Memory B cell (primary cell): ENCODE results near the gene DQX1.
A peak's percentile ranks its signal among the peaks of the same experiment; 100 is the strongest.
"Not testable (repeated sequence)": the region's sequence is repeated elsewhere in the genome, so short reads cannot be mapped to it uniquely, and the experiment has no call there.

Source experiments
- ATAC-seq: fragments of 150-1000 bp; cut with Tn5 transposase; 2 replicates; pipeline ENCODE4 v1.10.0; 2021; ENCODE audit warnings: low read depth, mild to moderate bottlenecking, moderate library complexity
- DNase-seq, 2 donors: peaks; one replicate each; pipeline ENCODE4 v3.0.0; 2022; ENCODE audit warnings: low spot score in 2 of 2
- H3K27ac Mint-ChIP-seq: one replicate; pipeline ENCODE4 v1.8.0; 2022; ENCODE audit warnings: mild to moderate bottlenecking, moderate library complexity, mixed read lengths
- H3K27me3 Mint-ChIP-seq: one replicate; pipeline ENCODE4 v1.8.0; 2022; ENCODE audit warnings: mixed read lengths
- H3K36me3 Mint-ChIP-seq: one replicate; pipeline ENCODE4 v1.8.0; 2022; ENCODE audit warnings: mild to moderate bottlenecking, mixed read lengths
- H3K4me1 Mint-ChIP-seq: one replicate; pipeline ENCODE4 v1.8.0; 2022; ENCODE audit warnings: mixed read lengths
- H3K4me3 Mint-ChIP-seq: one replicate; pipeline ENCODE4 v1.8.0; 2022; ENCODE audit warnings: mild to moderate bottlenecking, moderate library complexity, mixed read lengths
- H3K9me3 Mint-ChIP-seq: one replicate; pipeline ENCODE4 v1.8.0; 2022; ENCODE audit warnings: mixed read lengths

The DQX1 gene

GRCh38 chr2:74525717-74526648 lies at the start of gene DQX1:
Gene DQX1 (minus strand): TSS chr2:74526231. CDS start chr2:74525729, 502 bp downstream.
- DNase-seq (peak in 1 of 2 donors; percentile 48), ATAC-seq (peak; percentile 31)
- Mint-ChIP-seq H3K9me3 (no peaks in the 10 kb centered on the region), H3K4me1 (peaks cover 33% of the 10 kb centered on the region), H3K27me3 (no peaks in the 10 kb centered on the region), H3K4me3 (no peak within 1 kb of the TSS), H3K36me3 (peaks cover 19% of the 10 kb centered on the region), H3K27ac (peak within 1 kb of the TSS; percentile 70)

GRCh38 chr2:74575320-74575719 lies 49.3 kb upstream of the DQX1 start:
- Mint-ChIP-seq H3K4me1 (peaks cover 28% of the 10 kb centered on the region), H3K4me3 (no peak overlapping the region), H3K27me3 (peaks cover 2% of the 10 kb centered on the region), H3K36me3 (no peaks in the 10 kb centered on the region), H3K9me3 (peaks cover 2% of the 10 kb centered on the region), H3K27ac (no peak overlapping the region)
- no peak for ATAC-seq
- DNase-seq = no peak

- peak overlapping the region; percentile 80 for H3K27ac Mint-ChIP-seq
- ATAC-seq (peak; percentile 66), DNase-seq (no peak)
- H3K27me3 Mint-ChIP-seq = no peaks in the 10 kb centered on the region
- H3K9me3 Mint-ChIP-seq = peaks cover 2% of the 10 kb centered on the region
- H3K36me3 Mint-ChIP-seq = no peaks in the 10 kb centered on the region
- peak overlapping the region; percentile 70 for H3K4me3 Mint-ChIP-seq
- H3K4me1 Mint-ChIP-seq = peaks cover 31% of the 10 kb centered on the region
These were observed 47.9 kb upstream of the DQX1 start for GRCh38 chr2:74573747-74574562.

GRCh38 chr2:74572178-74572925 lies 46.3 kb upstream of the DQX1 start:
- no peaks in the 10 kb centered on the region for H3K27me3 Mint-ChIP-seq
- DNase-seq (no peak), ATAC-seq (no peak)
- H3K27ac Mint-ChIP-seq = no peak overlapping the region
- H3K4me3 Mint-ChIP-seq = no peak overlapping the region
- no peaks in the 10 kb centered on the region for H3K36me3 Mint-ChIP-seq
- peaks cover 2% of the 10 kb centered on the region for H3K9me3 Mint-ChIP-seq
- peaks cover 33% of the 10 kb centered on the region for H3K4me1 Mint-ChIP-seq

- no peak overlapping the region for H3K4me3 Mint-ChIP-seq
- DNase-seq = no peak
- ATAC-seq = peak; percentile 91
- no peaks in the 10 kb centered on the region for H3K36me3 Mint-ChIP-seq
- peaks cover 22% of the 10 kb centered on the region for H3K4me1 Mint-ChIP-seq
- H3K27me3 Mint-ChIP-seq = no peaks in the 10 kb centered on the region
- H3K27ac Mint-ChIP-seq = no peak overlapping the region
- peaks cover 2% of the 10 kb centered on the region for H3K9me3 Mint-ChIP-seq
These were observed 45.0 kb upstream of the DQX1 start for GRCh38 chr2:74571058-74571457.

- DNase-seq (no peak), ATAC-seq (no peak)
- no peaks in the 10 kb centered on the region for H3K27me3 Mint-ChIP-seq
- peaks cover 22% of the 10 kb centered on the region for H3K4me1 Mint-ChIP-seq
- no peak overlapping the region for H3K27ac Mint-ChIP-seq
- no peaks in the 10 kb centered on the region for H3K36me3 Mint-ChIP-seq
- H3K9me3 Mint-ChIP-seq = peaks cover 2% of the 10 kb centered on the region
- H3K4me3 Mint-ChIP-seq = no peak overlapping the region
These were observed 43.7 kb upstream of the DQX1 start for GRCh38 chr2:74569686-74570085.

- ATAC-seq = no peak
- no peak overlapping the region for H3K27ac Mint-ChIP-seq
- no peak overlapping the region for H3K4me3 Mint-ChIP-seq
- H3K27me3 Mint-ChIP-seq = no peaks in the 10 kb centered on the region
- DNase-seq = no peak
- no peaks in the 10 kb centered on the region for H3K9me3 Mint-ChIP-seq
- no peaks in the 10 kb centered on the region for H3K36me3 Mint-ChIP-seq
- H3K4me1 Mint-ChIP-seq = peaks cover 9% of the 10 kb centered on the region
These were observed 41.9 kb upstream of the DQX1 start for GRCh38 chr2:74567881-74568280.

GRCh38 chr2:74566754-74567085 lies 40.7 kb upstream of the DQX1 start:
- ATAC-seq (no peak), DNase-seq (no peak)
- Mint-ChIP-seq H3K27ac (no peak overlapping the region), H3K36me3 (no peaks in the 10 kb centered on the region), H3K9me3 (no peaks in the 10 kb centered on the region), H3K4me3 (no peak overlapping the region), H3K4me1 (peaks cover 7% of the 10 kb centered on the region), H3K27me3 (no peaks in the 10 kb centered on the region)

GRCh38 chr2:74566076-74566753 lies 40.2 kb upstream of the DQX1 start:
- ATAC-seq (no peak), DNase-seq (no peak)
- Mint-ChIP-seq H3K27me3 (no peaks in the 10 kb centered on the region), H3K36me3 (no peaks in the 10 kb centered on the region), H3K4me3 (no peak overlapping the region), H3K9me3 (no peaks in the 10 kb centered on the region), H3K4me1 (peaks cover 7% of the 10 kb centered on the region), H3K27ac (no peak overlapping the region)

- Mint-ChIP-seq H3K4me1 (peaks cover 6% of the 10 kb centered on the region), H3K9me3 (no peaks in the 10 kb centered on the region), H3K36me3 (no peaks in the 10 kb centered on the region), H3K27me3 (no peaks in the 10 kb centered on the region), H3K27ac (no peak overlapping the region), H3K4me3 (no peak overlapping the region)
- ATAC-seq (no peak), DNase-seq (no peak)
These were observed 38.2 kb upstream of the DQX1 start for GRCh38 chr2:74564222-74564621.

GRCh38 chr2:74562126-74562775 lies 36.2 kb upstream of the DQX1 start:
- Mint-ChIP-seq H3K9me3 (no peaks in the 10 kb centered on the region), H3K4me1 (peaks cover 3% of the 10 kb centered on the region), H3K27ac (no peak overlapping the region), H3K36me3 (no peaks in the 10 kb centered on the region), H3K4me3 (no peak overlapping the region), H3K27me3 (no peaks in the 10 kb centered on the region)
- ATAC-seq (no peak), DNase-seq (no peak)

GRCh38 chr2:74561022-74561421 lies 35.0 kb upstream of the DQX1 start:
- not testable (repeated sequence) for ATAC-seq, H3K4me3 Mint-ChIP-seq, H3K27me3 Mint-ChIP-seq, H3K9me3 Mint-ChIP-seq, DNase-seq, H3K36me3 Mint-ChIP-seq, H3K4me1 Mint-ChIP-seq, H3K27ac Mint-ChIP-seq

- Mint-ChIP-seq H3K4me1 (peaks cover 9% of the 10 kb centered on the region), H3K36me3 (peaks cover 3% of the 10 kb centered on the region), H3K27me3 (no peaks in the 10 kb centered on the region), H3K4me3 (no peak overlapping the region), H3K9me3 (no peaks in the 10 kb centered on the region), H3K27ac (peak overlapping the region; percentile 50)
- ATAC-seq = no peak
- DNase-seq = no peak
These were observed 34.6 kb upstream of the DQX1 start for GRCh38 chr2:74560591-74560990.
